ENCODE results near the gene PDZD4. TPM values are rescaled to one million over a fixed set of nuclear protein-coding genes. Genes with fewer than 3 reads are reported as not detected.
A peak's percentile ranks its signal among the peaks of the same experiment; 100 is the strongest.

The PDZD4 gene
- total RNA-seq, 2 donors from 2014 or later = 1.0 to 3.8 TPM

DNA sequence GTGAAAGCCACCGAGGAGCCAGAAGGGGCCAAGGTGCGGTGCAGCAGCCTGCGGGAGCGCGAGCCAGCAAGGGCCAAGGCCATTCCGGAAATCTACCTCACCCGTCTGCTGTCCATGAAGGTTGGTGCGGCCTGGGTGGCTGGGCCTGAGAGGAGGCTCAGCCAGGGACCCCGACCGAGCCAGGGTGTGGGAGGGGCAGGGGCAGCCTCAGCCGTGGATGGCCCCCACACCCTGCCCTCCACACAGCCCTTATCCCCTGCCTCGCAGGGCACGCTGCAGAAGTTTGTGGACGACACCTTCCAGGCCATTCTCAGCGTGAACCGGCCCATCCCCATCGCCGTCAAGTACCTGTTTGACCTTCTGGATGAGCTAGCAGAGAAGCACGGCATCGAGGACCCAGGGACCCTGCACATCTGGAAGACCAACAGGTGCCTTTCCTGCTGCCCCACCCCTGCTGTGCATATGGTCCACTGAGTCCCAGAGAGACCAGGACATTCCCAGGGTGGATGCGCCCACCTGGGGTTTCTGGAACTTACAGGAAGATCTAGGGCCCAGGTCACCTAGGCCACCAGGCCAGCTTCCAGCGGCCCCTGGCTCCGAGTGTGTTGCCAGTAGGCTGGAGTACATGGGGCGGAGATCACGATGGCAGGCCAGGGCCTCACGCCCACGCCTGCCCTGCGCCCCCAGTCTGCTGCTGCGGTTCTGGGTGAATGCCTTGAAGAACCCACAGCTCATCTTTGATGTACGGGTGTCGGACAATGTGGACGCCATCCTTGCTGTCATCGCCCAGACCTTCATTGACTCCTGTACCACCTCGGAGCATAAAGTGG is 52.9 kb downstream of the PDZD4 start:
- intact Hi-C loops (cut with DNase I, micrococcal nuclease) = no loop called here
- DNase-seq = peak in 1 of 2 donors; percentile 23
- ATAC-seq = no peak

DNA sequence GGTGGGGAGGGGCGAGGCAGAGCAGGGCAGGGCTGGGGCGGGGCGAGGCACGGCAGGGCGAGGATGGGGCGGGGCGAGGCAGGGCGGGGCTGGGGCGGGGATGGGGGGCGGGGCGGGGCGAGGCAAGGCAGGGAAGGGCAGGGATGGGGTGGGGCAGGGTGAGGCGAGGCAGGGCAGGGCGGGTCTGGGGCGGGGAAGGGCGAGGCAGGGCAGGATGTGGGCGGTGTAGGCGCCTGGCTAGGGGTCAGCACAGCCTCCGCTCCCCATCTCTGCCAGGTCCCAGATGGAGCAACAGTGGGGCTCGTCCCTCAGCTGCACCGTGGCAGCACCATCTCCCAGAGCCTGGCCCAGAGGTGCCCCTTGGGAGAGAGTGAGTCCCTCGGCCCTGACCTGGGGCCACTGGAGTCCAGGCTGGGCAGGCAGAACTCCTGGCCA is 53.7 kb downstream of the PDZD4 start:
- intact Hi-C loops (cut with DNase I, micrococcal nuclease) = no loop called here
- DNase-seq (peak in 1 of 2 donors; percentile 14), ATAC-seq (no peak)

DNA sequence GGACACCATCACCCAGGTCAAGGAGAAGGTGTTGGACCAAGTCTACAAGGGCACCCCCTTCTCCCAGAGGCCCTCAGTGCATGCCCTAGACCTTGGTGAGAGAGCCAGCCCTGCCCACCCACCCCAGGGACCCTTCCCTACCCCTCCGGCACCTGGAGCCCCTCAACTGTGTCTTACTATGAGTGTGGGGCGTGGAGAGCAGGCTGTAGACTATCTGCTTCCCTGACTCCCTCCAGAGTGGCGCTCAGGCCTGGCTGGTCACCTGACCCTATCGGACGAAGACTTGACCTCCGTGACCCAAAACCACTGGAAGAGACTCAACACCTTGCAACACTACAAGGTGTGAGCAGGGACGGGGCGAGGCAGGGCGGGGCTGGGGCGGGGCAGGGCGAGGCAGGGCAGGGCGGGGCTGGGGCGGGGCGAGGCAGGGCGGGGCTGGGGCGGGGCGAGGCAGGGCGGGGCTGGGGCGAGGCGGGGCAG is 54.2 kb downstream of the PDZD4 start:
- ATAC-seq = no peak
- intact Hi-C loops (cut with DNase I, micrococcal nuclease) = no loop called here
- peak in 1 of 2 donors; percentile 9 for DNase-seq

DNA sequence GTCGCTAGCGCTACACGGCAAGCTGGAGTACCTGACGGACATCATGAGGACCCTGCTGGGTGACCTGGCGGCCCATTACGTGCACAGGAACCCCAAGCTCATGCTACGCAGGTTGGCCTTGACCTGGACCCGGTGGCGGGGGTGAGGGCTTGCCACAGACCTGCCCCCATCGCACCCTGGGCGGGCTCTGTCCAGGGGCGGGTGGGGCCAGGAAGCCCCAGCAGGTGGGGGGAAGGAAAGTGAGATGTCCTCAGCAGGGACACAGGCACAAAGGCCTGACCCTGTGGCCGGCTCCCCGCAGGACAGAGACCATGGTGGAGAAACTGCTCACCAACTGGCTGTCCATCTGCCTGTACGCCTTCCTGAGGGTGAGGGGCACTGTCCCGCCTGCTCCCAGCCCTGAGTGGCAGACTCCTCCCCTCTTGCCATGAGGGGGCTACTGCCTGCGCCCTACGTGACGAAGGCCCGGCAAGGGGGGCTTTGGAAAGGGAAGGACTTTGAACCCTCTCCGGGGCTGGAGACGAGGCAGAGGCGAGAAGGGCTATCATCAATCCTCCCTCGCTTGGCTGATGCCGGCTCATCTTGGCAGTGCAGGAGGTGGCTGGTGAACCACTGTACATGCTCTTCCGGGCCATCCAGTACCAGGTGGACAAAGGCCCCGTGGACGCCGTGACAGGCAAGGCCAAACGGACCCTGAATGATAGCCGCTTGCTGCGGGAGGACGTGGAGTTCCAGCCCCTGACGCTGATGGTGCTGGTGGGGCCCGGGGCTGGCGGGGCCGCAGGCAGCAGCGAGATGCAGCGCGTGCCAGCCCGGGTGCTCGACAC is 54.8 kb downstream of the PDZD4 start:
- no peak for ATAC-seq
- peak in 1 of 2 donors; percentile 12 for DNase-seq
- intact Hi-C loops (cut with DNase I, micrococcal nuclease) = no loop called here

DNA sequence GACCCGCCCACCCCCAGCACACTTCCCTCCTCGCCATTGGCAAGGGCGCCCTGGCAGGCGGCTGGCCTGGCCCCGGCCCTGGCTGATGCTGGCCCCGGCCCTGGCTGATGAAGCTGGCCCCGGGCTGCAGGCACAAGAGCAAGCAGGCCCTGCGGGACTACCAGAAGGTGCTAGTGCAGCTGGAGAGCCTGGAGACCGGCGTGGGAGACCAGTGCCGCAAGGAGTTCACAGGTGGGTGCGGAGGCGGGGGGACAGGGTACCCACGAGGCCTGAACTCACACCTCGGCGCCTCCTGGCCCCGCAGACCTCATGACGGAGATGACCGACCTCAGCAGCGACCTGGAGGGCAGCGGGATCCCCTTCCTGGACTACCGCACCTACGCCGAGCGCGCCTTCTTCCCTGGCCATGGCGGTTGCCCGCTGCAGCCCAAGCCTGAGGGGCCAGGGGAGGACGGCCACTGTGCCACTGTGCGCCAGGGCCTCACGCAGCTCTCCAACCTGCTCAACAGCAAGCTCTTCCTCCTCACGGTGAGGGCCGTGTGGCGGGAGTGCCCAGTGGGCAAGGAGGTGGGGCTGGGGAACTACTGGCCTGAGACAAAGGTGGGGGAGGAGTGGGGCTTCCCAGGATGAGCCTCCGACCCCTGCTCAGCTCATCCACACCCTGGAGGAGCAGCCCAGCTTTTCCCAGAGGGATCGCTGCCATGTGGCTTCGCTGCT is 55.6 kb downstream of the PDZD4 start:
- intact Hi-C loops (cut with DNase I, micrococcal nuclease) = no loop called here
- ATAC-seq (no peak), DNase-seq (peak in 1 of 2 donors; percentile 12)

DNA sequence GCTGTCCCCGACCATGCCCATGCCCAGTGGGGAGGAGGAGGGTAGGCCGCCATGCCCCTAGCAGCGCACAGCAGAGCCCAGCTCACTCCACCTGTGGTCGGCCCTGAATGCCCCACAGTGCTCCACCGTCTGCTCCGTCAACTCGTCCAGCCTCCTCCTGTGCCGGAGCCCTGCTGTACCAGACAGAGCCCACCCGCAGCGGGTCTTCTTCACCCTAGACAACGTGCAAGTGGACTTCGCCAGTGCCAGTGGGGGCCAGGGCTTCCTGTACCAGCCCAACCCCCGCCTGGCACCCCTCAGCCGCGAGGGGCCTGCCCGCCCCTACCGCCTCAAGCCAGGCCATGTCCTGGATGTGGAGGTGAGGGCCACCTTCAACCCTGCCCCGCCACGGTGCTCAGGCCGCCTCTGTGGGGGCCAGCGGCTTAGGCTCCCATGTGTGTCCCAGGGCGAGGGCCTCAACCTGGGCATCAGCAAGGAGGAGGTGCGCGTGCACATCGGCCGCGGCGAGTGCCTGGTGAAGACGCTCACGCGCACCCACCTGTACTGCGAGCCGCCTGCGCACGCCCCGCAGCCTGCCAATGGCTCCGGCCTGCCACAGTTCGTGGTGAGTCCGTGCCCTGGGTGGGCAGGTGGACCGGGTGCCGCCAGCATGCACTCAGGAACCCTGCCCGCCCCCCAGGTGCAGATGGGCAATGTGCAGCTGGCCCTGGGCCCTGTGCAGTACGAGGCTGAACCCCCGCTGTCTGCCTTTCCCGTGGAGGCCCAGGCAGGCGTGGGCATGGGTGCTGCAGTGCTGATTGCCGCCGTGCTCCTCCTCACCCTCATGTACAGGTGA is 56.4 kb downstream of the PDZD4 start:
- ATAC-seq (no peak), DNase-seq (peak in 1 of 2 donors; percentile 21)
- intact Hi-C loops (cut with DNase I, micrococcal nuclease) = no loop called here

DNA sequence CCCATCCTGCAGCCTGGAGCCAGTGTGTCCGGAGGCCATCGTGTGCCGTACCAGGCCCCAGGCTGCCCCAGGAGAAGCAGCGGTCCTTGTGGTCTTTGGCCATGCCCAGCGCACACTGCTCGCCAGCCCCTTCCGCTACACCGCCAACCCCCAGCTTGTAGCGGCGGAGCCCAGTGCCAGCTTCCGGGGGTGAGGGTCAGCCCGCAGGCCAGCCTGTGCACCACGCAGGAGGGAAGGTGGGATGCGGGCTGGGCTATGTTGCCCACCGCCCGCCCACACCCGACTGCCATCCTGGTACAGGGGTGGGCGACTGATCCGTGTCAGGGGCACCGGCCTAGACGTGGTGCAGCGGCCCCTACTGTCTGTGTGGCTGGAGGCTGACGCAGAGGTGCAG is 57.1 kb downstream of the PDZD4 start:
- peak in 1 of 2 donors; percentile 19 for DNase-seq

DNA sequence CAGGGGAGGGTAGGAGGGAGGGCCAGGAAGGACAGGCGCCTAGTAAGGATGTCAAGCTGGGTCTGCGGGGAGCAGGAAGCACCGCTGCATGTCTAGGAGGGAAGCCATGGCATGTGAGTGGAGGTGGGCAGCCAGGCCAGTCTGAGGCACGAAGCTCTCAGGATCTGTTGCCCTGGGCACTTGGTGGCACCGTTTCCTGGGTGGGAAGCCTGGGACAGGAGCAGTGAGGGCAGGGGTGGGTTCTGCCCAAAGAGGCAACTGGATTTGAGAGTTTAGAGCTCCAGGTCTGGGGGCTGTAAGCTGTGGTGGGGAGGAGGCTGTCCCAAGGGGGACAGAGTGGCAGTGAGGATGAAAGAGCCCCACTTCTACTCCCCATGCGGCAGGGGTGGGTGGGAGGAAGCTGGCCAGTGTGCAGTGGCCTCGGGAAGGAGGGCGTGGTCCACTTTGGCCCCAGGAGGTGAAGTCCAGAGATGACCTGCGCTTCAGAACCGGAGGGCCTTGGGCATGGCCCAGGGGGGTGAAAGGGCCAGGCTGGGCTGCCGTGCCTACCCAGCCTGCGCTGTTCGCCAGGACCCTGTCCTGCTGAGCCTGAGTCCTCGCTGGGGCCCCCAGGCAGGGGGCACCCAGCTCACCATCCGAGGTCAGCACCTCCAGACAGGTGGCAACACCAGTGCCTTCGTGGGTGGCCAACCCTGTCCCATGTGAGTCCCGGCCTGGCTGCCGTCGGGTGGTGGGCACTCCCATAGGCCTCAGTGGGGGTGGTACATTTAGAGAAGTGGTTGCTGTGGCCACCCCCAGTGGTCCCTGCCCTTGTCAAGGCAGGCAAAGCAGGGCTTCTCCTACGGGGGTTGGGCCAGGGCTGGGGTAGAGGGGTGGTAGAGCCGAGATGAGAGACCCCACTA is 57.8 kb downstream of the PDZD4 start:
- ATAC-seq = no peak
- intact Hi-C loops (cut with DNase I, micrococcal nuclease) = no loop called here
- peak in 1 of 2 donors; percentile 16 for DNase-seq

More for the DNA sequence above, 57.1 kb downstream of the PDZD4 start:
- no peak for ATAC-seq
- intact Hi-C loops (cut with DNase I, micrococcal nuclease) = no loop called here

DNA sequence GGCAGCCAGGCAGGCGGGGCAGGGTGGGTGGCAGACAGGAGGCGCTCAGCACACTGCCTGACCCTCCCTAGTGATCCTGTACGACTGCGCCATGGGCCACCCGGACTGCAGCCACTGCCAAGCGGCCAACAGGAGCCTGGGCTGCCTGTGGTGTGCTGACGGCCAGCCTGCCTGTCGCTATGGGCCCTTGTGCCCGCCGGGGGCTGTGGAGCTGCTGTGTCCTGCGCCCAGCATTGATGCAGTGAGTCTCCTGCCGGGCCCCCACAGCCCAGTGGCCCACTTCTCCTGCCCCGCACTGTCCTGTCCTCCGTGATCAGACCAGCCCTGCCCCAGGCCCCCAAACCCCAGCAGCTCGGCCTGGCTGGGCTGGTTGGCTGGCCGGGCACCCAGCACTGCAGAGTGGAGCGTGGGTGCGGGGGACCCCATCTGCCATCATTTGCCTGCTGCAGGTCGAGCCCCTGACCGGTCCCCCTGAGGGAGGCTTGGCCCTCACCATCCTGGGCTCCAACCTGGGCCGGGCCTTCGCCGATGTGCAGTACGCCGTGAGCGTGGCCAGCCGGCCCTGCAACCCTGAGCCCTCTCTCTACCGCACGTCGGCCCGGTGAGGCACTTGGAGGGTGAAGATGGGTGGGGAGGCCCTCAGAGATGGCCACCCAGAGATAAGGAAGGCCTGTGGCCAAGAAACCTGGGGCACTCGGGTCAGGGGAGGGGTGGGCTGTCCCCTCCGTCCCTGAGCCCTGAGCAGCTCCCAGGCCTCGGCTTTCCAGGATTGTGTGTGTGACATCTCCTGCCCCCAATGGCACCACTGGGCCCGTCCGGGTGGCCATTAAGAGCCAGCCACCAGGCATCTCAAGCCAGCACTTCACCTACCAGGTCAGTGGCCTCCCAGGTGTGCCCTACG is 58.7 kb downstream of the PDZD4 start:
- intact Hi-C loops (cut with DNase I, micrococcal nuclease) = no loop called here

DNA sequence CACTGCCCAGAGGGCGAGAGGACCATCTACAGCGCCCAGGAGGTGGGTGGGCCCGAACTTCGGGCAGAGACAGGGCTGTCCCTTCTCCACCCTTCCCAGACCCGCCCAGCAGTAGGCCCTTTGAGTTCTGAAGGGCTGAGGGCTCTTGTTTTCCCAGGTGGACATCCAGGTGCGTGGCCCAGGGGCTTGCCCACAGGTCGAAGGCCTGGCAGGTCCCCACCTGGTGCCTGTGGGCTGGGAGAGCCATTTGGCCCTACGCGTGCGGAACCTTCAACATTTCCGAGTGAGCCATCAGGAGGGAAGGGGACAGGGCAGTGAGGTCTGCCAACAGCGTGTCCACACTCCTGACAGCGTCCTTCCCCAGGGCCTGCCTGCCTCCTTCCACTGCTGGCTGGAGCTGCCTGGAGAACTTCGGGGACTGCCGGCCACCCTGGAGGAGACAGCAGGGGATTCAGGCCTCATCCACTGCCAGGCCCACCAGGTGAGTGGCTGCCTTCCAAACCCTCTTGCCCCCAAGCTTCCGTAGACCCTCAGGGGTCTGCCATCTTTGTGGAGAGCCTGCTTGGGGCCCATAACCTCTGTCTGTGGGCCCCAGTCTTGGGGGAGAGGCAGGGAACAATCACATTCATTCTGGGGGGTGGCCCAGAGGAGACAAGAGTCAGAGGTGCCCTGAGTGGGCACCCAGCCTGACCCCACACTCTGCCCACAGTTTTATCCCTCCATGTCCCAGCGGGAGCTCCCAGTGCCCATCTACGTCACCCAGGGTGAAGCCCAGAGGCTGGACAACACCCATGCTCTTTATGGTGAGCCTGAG is 59.5 kb downstream of the PDZD4 start:
- DNase-seq (peak; percentile 3 to 13), ATAC-seq (no peak)
- intact Hi-C loops (cut with DNase I, micrococcal nuclease) = no loop called here

More for the DNA sequence above, 58.7 kb downstream of the PDZD4 start:
- no peak for ATAC-seq
- DNase-seq = peak; percentile 3 to 17

DNA sequence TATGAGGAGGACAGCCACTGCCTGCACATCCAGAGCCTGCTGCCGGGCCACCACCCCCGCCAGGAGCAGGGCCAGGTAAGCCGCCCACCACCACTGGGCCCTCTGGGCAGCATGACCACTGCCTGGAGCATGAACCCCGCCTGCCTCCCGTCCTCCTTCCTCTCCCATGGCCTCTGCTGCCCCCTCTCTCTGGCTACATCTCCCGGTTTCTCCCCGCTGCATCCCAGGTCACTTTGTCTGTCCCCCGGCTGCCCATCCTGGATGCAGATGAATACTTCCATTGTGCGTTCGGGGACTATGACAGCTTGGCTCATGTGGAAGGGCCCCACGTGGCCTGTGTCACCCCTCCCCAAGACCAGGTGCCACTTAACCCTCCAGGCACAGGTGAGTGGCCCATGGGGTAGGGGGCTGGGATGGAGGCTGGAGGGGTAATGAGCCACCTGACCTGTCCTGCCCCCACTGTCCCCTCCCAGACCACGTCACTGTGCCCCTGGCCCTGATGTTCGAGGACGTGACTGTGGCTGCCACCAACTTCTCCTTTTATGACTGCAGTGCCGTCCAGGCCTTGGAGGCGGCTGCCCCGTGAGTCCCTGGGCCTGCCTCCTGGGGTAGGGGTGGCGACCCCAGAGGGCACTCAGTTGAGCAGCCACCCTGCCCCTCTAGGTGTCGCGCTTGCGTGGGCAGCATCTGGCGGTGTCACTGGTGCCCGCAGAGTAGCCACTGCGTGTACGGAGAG is 60.3 kb downstream of the PDZD4 start:
- intact Hi-C loops (cut with DNase I, micrococcal nuclease) = no loop called here
- DNase-seq (peak in 1 of 2 donors; percentile 3), ATAC-seq (no peak)

DNA sequence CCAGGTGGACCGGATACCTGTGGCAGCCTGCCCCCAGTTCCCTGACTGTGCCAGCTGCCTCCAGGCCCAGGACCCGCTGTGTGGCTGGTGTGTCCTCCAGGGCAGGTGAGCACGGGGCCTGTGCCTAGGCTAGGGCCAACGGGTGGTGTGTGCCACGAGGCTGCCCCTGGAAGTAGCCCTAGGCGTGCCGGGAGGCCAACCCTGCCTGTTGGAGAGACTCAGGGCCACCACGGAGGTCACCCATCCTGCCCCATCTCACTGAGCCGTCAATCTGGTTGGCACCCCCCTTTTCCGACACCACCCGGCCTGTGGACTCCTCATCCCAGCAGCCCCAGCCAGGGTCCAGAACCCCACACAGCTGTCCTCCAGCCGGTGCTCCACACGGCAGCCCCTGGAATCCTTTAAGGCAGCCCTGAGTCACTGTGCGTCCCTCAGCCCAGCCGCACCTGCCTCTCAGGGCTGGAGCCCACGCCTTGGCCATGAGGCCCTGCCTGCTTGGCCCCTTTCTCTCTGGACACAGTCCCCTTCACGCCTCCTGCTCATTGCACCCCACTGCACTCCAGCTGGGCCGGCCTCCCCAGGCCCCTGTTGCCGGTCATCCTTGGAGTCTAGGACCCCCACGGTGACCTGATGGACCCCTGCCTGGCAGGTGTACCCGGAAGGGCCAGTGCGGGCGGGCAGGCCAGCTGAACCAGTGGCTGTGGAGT is 61.0 kb downstream of the PDZD4 start:
- intact Hi-C loops (cut with DNase I, micrococcal nuclease) = no loop called here
- ATAC-seq (no peak), DNase-seq (peak in 1 of 2 donors; percentile 2)

DNA sequence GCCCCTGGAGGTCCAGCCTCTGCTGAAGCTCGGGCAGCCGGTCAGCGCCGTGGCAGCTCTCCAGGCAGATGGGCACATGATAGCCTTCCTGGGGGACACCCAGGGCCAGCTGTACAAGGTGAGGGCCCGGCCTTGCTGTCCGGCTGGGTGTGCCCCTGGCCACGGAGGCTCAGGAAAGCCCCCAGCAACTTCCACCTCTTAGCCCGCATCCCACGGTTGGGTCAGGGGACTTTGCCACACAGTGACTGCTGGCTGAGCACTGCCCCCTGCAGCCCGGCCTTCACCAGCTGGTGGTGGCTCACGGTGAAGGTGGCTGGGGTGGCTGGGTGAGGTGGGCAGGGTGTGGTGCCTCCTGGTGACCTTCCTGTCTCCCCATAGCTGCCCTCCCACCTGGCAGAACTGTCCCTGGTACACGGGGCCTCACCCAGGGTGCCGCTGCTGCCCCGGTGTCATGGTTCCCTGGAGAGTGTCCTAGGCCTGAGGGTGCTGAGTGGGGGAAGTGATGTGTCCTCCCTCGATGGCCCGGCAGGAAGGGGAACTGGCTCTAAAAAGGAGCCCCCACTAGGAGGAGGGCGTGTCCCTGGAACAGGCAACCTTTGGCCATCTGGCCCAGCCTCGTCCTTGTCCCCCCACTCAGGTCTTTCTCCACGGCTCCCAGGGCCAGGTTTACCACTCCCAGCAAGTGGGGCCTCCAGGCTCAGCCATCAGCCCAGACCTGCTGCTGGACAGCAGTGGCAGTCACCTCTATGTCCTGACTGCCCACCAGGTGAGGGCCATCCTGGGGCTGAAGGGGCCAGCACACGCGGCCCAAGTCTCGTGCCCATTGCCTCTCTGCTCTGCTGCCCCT is 61.8 kb downstream of the PDZD4 start:
- DNase-seq (peak in 1 of 2 donors; percentile 6), ATAC-seq (no peak)
- intact Hi-C loops (cut with DNase I, micrococcal nuclease) = no loop called here

All from left colon (tissue), 2 donors.